HS-27A (cell line): ENCODE data around the gene SGCD.

ENCODE experiments used
- DNase-seq: peaks from one replicate; pipeline ENCODE4 v3.0.0-alpha.2; 2012; ENCODE audit warnings: low read depth, missing footprints

Gene SGCD

GRCh38 chr5:156401804-156402203 is 74.8 kb downstream of the SGCD start:
- no peak for DNase-seq

DNA sequence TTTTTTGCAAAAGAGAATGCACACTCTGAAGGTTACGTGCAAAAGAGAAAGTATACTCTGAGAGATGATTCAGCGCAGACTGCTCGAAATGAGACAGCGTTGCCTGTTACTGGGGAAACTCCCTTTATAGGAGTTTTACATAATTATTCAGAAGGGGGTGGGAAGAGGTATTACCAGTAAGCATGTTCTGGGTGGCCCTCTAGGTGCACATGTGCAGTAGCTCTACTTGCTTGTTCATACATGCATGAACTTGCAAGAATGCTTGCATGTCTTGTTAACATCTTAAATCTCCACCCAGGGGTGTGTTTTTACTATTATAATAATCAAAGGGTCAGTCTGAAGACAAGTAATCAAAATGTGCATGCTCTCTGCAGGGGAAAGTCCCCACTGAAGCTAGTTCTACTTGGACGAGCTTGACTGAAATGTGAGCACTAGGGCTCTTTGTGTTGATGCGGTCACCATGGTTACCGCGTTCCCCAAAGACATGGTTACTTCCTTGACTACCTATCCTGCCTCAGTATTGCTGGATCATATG is 75.5 kb downstream of the SGCD start:
- no peak for DNase-seq

GRCh38 chr5:156405988-156406387 is 79.0 kb downstream of the SGCD start:
- DNase-seq, result no peak

DNA sequence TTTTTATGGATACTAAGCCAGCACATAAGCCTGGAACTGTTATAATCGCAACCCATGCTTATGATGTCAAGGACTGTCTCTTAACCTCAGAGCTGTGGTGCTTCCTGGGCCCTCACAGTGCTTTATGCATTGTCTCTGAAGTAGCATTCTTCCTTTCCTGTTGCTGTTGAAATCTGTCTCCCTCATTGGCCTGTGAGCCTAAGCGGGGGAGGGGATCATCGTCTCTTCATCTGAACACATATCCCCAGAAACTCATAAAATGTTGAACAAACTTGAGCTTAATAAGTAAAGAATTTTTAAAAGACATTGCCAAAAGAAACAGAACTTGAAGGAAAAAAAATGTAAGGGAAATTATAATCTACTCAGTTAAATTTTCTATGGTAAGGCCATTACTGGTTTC is 80.3 kb downstream of the SGCD start:
- no peak for DNase-seq

GRCh38 chr5:156409834-156410233 is 82.9 kb downstream of the SGCD start:
- no peak for DNase-seq

DNA sequence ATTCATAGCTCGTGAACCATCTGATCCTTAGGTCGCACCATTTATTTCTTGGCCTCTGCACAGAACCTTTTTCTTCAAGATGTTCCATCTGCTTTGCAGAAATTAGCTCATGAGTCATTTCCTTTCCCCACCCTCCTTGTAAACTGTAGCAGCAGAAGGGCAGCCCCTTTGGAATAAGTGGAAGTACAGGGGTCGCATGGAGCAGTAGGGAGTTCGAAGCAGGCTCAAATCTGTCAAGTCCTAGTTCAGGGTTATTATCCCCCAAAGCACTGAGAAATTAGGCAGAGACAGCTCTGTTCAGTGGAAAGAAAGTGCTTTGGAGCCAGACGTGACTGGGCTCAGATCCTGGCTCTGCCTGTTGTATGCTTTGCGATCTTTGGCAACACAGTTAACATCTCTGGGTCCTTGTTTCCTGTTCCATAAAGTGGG is 84.2 kb downstream of the SGCD start:
- DNase-seq, result no peak

DNA sequence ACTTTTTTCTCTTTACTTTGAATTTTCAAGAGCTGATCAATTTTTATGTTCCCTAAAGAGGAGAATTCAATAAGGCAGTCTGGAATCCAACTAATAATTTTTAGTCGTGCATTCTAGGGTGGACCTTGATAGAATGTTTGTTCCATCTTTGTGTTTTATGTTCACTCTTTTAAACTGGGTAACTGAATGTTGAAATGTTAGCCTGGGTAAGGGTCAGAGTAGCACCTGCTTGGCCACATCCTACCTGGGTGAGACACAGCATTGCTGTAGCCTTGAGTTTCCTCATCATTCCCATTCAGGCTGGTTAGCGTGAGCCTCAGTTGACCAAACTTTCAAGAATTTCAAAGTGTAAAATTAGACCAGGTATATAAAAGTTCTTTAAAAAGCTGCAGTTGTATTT is 85.0 kb downstream of the SGCD start:
- DNase-seq, result no peak

- DNase-seq, result no peak
Observed at GRCh38 chr5:156414391-156414790, 87.4 kb downstream of the SGCD start.

DNA sequence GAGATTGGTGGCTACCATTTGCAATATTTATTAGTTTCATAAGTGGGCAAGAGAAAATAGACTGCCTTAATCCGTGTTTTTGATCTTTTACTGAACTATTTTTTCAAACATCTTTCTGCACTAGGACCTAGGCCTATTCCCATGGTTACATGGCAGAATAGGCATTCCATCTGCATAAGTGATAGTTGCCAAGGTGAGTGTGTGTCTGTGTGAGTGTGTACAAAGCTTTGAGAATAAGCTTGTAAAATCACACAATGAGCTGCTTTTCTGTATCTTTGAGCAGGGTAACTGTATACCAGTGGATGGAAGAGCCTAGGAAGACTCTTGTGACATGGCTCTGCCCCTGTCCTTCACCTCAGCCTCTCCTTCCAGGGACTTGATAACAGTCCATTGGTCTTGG is 92.7 kb downstream of the SGCD start:
- no peak for DNase-seq

DNA sequence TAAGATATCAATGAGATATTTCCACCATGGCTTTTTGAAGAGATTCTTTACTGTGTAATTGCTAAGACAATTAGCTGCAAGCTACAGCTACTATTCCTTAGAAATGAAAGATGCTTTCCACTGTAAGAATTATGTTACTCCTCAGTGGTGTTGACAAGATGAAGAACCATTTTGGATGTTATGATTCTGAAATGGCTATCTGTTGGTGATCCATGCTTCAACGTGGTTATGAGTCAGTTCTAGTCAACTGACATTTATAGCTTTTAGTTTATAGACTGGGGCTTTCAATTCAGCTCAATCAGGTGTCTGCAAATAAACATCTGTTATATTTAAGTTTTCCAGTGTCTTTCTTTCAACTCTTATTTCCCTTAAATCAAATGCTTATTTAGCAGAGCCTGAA is 93.7 kb downstream of the SGCD start:
- DNase-seq, result no peak

GRCh38 chr5:156421798-156422197 is 94.8 kb downstream of the SGCD start:
- no peak for DNase-seq

- no peak for DNase-seq
Observed at GRCh38 chr5:156423597-156423996, 96.6 kb downstream of the SGCD start.

- DNase-seq, result no peak
Observed at GRCh38 chr5:156427315-156427714, 100.4 kb downstream of the SGCD start.

- DNase-seq, result no peak
Observed at GRCh38 chr5:156431956-156432829, 105.2 kb downstream of the SGCD start.

DNA sequence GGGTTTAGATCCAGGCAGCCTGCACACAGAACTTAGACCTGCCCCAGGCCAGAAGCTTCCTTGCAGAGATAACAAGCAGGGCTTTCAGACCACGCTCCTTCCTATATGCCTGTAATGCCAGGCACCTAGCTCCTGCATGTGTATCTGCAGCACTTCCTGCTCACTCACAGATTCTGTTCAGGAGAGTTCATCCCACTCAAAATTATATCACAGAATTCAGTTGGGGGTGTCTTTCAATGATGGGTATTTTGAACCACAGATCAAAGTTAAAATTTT is 105.8 kb downstream of the SGCD start:
- DNase-seq, result no peak

- no peak for DNase-seq
Observed at GRCh38 chr5:156434471-156434870, 107.5 kb downstream of the SGCD start.

GRCh38 chr5:156435101-156435500 is 108.1 kb downstream of the SGCD start:
- no peak for DNase-seq

DNA sequence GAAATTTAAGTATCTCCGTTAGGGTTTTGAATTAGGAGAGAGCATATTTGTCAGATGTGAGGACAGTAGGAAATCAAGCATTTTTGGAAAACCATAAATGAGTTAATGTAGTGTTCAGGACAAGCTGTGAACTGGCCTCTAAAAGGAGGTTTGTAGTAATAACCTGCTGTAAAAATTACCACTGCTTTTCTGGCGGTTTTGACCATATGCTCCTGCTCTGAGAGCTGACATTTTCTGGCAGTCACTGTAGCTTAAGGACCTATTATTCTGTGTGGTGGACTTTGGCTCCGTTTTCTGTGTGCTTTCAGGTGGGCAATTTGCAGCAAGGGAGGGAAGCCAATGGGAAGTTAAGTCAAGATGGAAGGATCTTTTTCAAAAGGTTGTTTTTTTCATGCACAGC is 111.1 kb downstream of the SGCD start:
- DNase-seq, result no peak

DNA sequence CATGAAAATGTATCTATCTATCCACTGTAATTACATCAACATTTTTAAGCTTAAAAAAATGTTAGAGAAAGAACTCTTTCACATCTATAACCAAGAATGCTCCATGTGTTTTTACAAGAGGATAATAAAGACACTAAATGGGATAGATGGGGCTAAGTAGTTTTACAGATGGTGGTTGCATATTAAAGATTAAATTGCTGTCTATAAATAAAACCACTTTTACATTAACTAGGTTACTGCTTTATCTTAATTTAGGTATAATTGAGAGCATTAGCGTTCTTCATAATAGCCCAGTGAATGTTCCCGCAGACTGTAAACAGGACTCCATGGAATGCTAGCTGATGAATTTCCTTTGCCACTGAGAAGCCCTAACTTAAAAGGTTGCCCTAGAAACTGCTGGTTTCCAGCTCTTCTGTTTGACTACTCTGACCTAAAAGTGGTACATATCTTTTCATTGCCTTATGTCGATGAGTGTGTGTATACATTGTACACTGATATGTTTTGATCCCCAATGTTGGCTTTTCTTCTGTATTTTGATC is 117.9 kb downstream of the SGCD start:
- DNase-seq, result no peak

DNA sequence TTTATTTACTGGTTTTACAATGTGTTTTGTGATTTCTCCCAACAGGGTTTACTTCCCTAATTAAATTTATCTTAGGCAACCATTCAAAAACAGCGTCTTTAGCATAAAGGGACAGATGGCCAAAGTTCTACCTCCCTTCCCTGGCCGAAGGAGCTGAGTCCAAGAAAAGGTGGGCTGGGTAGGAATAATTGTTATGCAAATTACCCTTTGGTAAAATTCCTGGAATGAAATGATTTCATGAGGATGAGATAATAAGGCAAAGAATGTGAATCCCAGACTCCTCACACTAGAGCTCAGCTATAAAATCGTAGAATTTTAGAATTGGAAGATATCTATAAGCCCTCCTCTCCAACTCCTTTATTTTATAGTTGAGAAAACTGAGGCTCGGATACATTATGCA is 119.6 kb downstream of the SGCD start:
- DNase-seq, result no peak

GRCh38 chr5:156450778-156451177 is 123.8 kb downstream of the SGCD start:
- DNase-seq, result no peak

DNA sequence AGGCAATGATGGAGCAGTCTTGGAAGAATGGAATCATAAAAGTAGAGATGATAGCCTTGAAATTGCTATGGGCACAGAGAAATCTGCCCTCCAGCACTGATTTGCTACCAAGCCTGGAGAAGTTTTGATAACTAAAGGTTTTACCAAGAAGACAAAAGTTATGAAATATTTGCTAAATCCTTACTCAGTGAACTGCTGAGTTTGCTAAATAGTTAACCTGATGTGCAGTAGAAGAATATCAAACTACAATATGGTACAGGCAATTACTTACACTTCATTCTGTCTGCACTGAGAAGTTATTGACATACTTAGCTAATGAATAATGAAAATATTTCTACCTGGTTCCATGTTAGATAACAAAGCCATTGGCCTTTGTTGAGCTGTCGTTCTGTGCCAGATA is 124.5 kb downstream of the SGCD start:
- DNase-seq, result no peak

DNA sequence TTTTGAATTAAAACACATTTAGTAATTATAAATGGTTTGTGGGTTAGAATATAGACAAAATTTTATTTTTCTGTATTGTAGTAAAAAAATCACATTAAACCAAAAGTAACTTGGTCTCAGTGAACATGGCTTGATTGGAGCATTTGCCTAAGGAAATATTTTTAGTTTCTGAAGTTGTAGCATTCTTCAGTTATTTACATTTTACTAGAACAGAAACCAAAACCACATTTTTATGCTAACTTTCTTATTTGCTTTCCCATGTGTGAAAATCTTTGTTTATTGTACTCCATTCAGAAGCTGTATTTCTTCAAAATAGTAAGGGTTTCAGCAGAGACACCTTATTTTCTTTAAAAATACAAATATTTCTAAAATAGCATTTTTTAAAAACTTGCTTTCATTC is 129.9 kb downstream of the SGCD start:
- no peak for DNase-seq

DNA sequence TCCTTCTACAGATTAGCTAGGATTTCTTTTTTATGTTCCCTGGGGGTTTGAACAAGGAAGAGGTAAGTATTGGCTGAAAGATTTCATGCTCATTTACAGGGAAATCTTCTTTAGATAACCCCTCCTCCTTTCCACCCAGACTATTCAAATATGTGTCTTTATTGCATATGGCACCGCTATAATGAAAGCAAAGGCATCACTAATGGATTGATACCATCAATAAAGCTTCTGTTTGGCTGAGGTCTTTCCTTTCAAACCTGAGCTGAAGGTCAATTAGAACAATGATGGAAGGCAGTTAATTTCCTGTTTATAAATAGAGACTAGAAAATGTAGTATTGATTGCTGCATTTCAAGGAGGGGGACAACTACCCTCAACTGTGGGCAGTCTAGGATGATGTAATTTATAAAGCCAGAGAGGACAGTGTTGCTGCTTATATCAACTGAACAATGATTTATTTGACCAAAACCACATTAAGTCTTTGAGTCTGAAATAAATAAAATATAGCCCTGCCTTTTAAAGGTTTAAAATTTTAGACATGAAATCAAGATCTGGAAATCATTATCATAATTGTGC is 132.9 kb downstream of the SGCD start:
- DNase-seq, result no peak
